BLaER1 treated with 17β-estradiol and CSF1 and Interleukin-3, amounts not matched to agents 10 nM and 100 nM (cell line): ENCODE data around the gene CCDC106.
A peak's percentile ranks its signal among the peaks of the same experiment; 100 is the strongest.

Experiments
- H3K27ac ChIP-seq, 11 experiments: shearing (Covaris generic); formaldehyde crosslinking; 2 replicates each; pipeline ENCODE4 v1.8.1; 2022
- H3K27me3 ChIP-seq, 11 experiments: shearing (Covaris generic); formaldehyde crosslinking; 2 replicates each; pipeline ENCODE4 v1.8.1; 2022
- H3K36me3 ChIP-seq, 11 experiments: shearing (Covaris generic); formaldehyde crosslinking; 2 replicates each; pipeline ENCODE4 v1.8.1; 2022
- H3K4me1 ChIP-seq, 10 experiments: shearing (Covaris generic); formaldehyde crosslinking; 2 replicates each; pipeline ENCODE4 v1.8.1; 2022
- H3K4me2 ChIP-seq, 11 experiments: shearing (Covaris generic); formaldehyde crosslinking; 2 replicates each; pipeline ENCODE4 v1.8.1; 2022
- H3K4me3 ChIP-seq, 10 experiments: shearing (Covaris generic); formaldehyde crosslinking; 2 replicates each; pipeline ENCODE4 v1.8.1; 2022
- H3K9ac ChIP-seq, 11 experiments: shearing (Covaris generic); formaldehyde crosslinking; 2 replicates each; pipeline ENCODE4 v1.8.1; 2022
- H3K9me3 ChIP-seq, 11 experiments: shearing (Covaris generic); formaldehyde crosslinking; replicated peaks in 1 of 11; 2 replicates each; pipeline ENCODE4 v1.8.1; 2022
- H4K20me1 ChIP-seq, 11 experiments: shearing (Covaris generic); formaldehyde crosslinking; 2 replicates each; pipeline ENCODE4 v1.8.1; 2022
- Cebpa-rat ChIP-seq, 11 experiments: shearing (Covaris generic); IDR thresholded peaks; 2 replicates each; pipeline ENCODE4 v1.8.1; 2022

The CCDC106 gene

DNA sequence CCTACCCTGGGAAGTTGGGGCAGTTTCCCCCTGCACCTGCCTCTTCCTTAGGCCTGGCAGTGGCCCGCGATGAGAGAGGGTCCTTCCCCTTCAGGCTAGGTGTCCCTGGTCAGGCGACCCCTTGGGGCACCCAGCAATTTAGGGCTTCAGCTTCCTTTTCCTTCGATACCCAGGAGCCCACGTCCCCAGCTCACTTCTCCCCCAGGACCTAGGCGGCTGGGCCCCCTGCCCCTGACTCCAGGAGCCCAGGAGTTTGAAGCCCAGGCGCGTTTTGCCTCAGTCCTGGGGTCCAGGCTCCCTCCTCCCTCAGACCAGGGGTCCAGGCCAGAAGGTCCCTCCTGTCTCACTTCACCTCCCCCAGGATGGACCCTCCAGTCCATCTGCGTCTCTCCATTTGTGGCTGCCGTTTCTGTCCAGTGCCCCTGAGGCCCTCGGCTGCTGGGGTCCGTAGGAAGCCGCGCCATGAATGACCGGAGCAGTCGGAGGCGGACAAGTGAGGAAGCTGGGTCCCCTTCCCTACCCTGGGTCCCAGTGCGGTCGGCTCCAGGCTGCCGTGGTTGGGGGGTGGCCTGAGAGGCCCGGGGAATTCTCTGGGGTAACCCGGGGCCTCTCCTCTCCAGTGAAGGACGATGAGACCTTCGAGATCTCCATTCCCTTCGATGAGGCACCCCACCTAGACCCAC lies 714 bp downstream of the CCDC106 start:
- Histone ChIP-seq H3K4me2 (peak overlapping the region; percentile 93 to 100 (median 98)), H3K27me3 (no peaks in the 10 kb centered on the region), H3K27ac (peak overlapping the region; percentile 85 to 93 (median 91); a peak in 21 of 22 replicates), H3K9ac (peak overlapping the region; percentile 86 to 95 (median 88)), H3K36me3 (peaks cover 19 to 60% (median 43%) of the 10 kb centered on the region in 11 experiments), H3K4me3 (peak overlapping the region; percentile 74 to 79 (median 76)), H4K20me1 (peaks cover 0 to 36% (median 23%) of the 10 kb centered on the region in 11 experiments; a peak in 16 of 22 replicates), H3K4me1 (peaks cover 51 to 74% (median 60%) of the 10 kb centered on the region in 10 experiments), H3K9me3 (no peaks in the 10 kb centered on the region)
- TF ChIP-seq Cebpa-rat (IDR thresholded peaks at IDR 0.05) = no peak

DNA sequence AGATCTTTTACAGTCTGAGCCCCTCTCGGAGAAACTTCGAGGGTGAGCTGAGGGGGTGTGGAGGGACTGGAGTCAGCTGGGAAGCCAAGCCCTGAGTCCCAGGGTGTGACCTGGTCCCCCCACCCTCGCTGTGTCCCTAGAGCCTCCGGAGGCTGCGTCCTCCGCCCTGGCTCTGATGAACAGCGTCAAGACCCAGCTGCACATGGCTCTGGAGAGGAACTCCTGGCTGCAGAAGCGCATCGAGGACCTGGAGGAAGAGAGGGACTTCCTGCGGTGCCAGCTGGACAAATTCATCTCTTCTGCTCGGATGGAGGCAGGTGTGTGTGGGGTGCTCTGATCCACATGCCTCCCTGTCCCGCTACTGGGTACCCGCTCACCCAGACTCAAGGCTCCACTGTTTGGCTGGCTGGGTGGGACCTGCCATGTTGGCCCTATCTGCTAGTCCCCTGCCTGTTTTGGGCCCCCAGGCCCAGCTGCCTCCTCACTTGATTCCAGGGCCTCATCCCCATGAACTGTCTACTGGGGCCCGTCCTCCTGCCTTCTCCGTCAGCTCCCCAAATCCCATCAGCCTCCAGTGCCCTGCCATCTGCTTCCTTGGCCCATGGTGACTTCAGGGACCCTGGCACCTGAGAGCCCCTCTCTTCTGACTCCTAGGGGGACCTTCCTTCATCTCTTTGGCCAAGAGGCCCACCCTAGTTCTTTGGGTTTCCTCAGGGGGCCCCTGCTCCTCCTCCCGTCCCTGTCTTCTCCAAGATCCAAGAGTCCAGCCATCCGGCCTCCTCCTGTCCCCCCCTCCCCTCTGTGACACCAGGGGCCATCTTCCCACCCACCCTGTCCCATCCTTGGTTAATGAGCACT lies 1.5 kb downstream of the CCDC106 start:
- Histone ChIP-seq H3K9me3 (no peaks in the 10 kb centered on the region), H3K36me3 (peaks cover 17 to 58% (median 43%) of the 10 kb centered on the region in 11 experiments), H3K4me1 (peaks cover 48 to 70% (median 57%) of the 10 kb centered on the region in 10 experiments), H3K9ac (peak overlapping the region; percentile 86 to 95 (median 88); a peak in 21 of 22 replicates), H3K4me2 (peak overlapping the region; percentile 93 to 100 (median 98)), H3K4me3 (peak overlapping the region; percentile 74 to 79 (median 76)), H3K27ac (peak overlapping the region; percentile 85 to 93 (median 91); a peak in 19 of 22 replicates), H3K27me3 (no peaks in the 10 kb centered on the region), H4K20me1 (peaks cover 0 to 32% (median 20%) of the 10 kb centered on the region in 11 experiments; a peak in 16 of 22 replicates)
- no peak for TF ChIP-seq Cebpa-rat (IDR thresholded peaks at IDR 0.05)

DNA sequence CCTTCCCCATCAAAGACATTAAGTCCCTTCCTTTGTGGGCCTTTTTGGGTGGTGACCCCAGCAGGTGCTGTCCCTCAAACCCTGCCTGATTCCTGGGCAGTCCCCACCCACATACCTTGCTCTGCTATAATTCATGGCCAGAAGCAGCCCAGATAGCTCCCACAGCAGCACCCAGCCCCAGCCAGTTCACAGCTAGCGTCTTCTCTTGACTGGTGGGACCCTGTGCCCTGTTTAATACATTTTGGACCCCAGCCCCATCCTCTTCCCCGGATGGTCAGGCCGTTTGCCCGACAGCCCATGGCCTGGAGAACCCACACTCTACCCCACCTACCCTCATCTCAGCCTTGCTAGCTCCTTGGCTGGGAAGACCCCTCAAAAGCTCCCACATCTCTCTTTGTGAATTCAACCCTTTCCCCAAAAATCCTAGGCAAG lies 2.1 kb downstream of the CCDC106 start:
- Histone ChIP-seq H3K36me3 (peaks cover 10 to 52% (median 37%) of the 10 kb centered on the region in 11 experiments), H4K20me1 (peaks cover 0 to 26% (median 13%) of the 10 kb centered on the region in 11 experiments; a peak in 15 of 22 replicates), H3K9ac (peak overlapping the region in 2 of 11 experiments; percentile 2 to 24; a peak in 1 of 22 replicates), H3K27ac (peak overlapping the region in 1 of 11 experiments; percentile 90; a peak in 1 of 22 replicates), H3K4me1 (peaks cover 41 to 63% (median 51%) of the 10 kb centered on the region in 10 experiments), H3K4me3 (no peak overlapping the region), H3K27me3 (no peaks in the 10 kb centered on the region), H3K4me2 (peak overlapping the region in 8 of 11 experiments; percentile 28 to 100 (median 95); a peak in 10 of 22 replicates), H3K9me3 (no peaks in the 10 kb centered on the region)
- TF ChIP-seq Cebpa-rat (IDR thresholded peaks at IDR 0.05) = no peak

DNA sequence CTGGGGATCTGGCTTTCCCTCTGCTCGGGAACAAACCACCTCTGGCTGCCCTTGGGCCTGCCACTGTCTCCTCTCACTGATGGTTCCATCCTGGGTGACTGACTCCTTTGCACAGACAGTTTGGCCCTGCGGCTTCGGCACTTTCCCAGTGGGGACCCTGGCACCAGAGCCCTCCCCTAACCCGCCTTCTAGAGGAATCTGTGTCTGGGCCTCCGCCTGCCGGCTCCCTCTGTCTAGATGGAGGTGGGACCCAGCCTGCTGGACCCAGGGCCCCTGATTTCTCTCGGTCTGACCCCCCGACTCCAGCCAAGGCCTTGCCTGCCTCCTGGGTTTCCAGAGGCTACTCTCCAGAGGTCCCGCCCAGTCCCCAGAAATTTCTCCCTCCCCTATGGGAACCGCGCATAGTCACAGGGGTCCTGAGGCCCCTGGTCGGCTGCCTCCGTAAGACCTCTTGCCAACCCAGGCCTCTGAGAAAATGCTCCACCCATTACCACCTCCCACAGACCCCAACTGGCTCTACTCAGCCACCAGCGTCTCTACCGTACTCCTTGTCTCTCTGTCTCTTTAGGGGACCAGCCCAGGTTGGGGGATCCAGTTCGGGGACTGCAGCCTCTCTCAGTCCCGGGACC lies 2.7 kb downstream of the CCDC106 start:
- Histone ChIP-seq H3K27me3 (no peaks in the 10 kb centered on the region), H3K36me3 (peaks cover 5 to 46% (median 32%) of the 10 kb centered on the region in 11 experiments; a peak in 20 of 22 replicates), H3K4me1 (peaks cover 35 to 58% (median 45%) of the 10 kb centered on the region in 10 experiments), H4K20me1 (peaks cover 1 to 24% (median 13%) of the 10 kb centered on the region in 11 experiments; a peak in 19 of 22 replicates), H3K27ac (peak overlapping the region in 1 of 11 experiments; percentile 90; a peak in 1 of 22 replicates), H3K4me3 (no peak overlapping the region), H3K9me3 (no peaks in the 10 kb centered on the region), H3K4me2 (peak overlapping the region in 6 of 11 experiments; percentile 28 to 100 (median 66); a peak in 5 of 22 replicates), H3K9ac (peak overlapping the region in 3 of 11 experiments; percentile 2 to 24 (median 18); a peak in 2 of 22 replicates)
- TF ChIP-seq Cebpa-rat (IDR thresholded peaks at IDR 0.05) = no peak

DNA sequence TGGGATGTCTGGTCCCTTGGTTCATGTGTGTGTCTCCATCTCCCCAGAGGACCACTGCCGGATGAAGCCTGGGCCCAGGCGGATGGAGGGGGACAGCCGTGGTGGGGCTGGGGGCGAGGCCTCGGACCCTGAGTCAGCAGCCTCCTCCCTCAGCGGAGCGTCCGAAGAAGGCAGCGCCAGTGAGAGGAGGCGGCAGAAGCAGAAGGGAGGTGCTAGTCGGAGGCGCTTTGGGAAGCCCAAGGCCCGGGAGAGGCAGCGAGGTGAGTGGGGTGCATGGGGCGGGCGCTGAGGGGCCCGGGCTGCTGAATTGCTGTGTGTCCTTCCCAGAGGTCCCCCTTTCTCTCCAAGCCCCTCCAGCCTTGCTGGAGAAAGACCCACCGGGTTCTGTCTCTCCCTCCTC lies 3.2 kb downstream of the CCDC106 start:
- no peaks in the 10 kb centered on the region for H3K9me3 ChIP-seq
- TF ChIP-seq Cebpa-rat (IDR thresholded peaks at IDR 0.05) = no peak
- no peak overlapping the region; a peak in 2 of 22 replicates for H3K9ac ChIP-seq
- H3K27ac ChIP-seq = 0 out of 22 replicates have a peak overlapping the region, but pooled peaks of 1 of the 11 experiments have one; percentile 34
- peaks cover 6 to 43% (median 29%) of the 10 kb centered on the region in 11 experiments; a peak in 18 of 22 replicates for H3K36me3 ChIP-seq
- H3K27me3 ChIP-seq = no peaks in the 10 kb centered on the region
- peaks cover 5 to 24% (median 18%) of the 10 kb centered on the region in 11 experiments; a peak in 19 of 22 replicates for H4K20me1 ChIP-seq
- no peak overlapping the region for H3K4me2 ChIP-seq
- no peak overlapping the region for H3K4me3 ChIP-seq
- peaks cover 30 to 53% (median 40%) of the 10 kb centered on the region in 10 experiments for H3K4me1 ChIP-seq

DNA sequence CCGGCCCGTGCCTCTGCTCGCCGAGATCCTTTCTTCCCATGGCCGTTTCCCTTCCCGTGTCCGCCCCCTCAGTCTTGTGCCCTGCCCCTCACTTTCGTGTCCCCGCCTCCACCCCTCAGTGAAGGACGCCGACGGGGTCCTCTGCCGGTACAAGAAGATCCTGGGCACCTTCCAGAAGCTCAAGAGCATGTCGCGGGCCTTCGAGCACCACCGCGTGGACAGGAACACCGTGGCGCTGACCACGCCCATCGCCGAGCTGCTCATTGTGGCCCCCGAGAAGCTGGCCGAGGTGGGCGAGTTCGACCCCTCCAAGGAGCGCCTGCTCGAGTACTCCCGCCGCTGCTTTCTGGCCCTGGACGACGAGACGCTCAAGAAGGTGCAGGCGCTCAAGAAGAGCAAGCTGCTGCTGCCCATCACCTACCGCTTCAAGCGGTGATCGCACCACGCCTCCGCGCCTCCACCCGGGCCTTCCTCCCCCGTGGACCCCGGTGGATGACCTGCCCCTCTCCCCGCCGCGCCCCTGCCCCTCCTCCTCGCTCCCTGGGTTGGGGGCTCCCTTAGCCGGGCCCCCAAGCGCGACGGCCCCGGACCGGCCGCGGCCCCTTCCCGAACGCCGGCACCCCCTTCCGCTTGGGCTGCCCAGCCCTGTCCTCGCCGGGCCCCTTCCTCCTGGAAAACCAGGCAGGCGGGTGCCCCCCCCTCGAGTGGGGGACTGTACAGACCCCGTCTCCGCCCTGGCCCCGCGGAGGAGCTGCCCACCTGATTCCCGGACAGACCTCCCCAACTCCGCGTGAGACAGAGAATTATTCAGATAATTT lies 4.5 kb downstream of the CCDC106 start:
- H3K4me3 ChIP-seq = no peak overlapping the region; a peak in 2 of 20 replicates
- peak overlapping the region; percentile 41 to 67 (median 54); a peak in 15 of 22 replicates for H3K4me2 ChIP-seq
- peak overlapping the region in 4 of 11 experiments; percentile 32 to 100 (median 99); a peak in 7 of 22 replicates for H3K27ac ChIP-seq
- no peaks in the 10 kb centered on the region for H3K9me3 ChIP-seq
- peaks cover 18 to 24% (median 21%) of the 10 kb centered on the region in 11 experiments for H4K20me1 ChIP-seq
- no peaks in the 10 kb centered on the region for H3K27me3 ChIP-seq
- H3K36me3 ChIP-seq = peaks cover 18 to 46% (median 36%) of the 10 kb centered on the region in 11 experiments; a peak in 19 of 22 replicates
- TF ChIP-seq Cebpa-rat (IDR thresholded peaks at IDR 0.05) = no peak
- peaks cover 28 to 52% (median 38%) of the 10 kb centered on the region in 10 experiments for H3K4me1 ChIP-seq
- peak overlapping the region in 2 of 11 experiments; percentile 100; a peak in 4 of 22 replicates for H3K9ac ChIP-seq

DNA sequence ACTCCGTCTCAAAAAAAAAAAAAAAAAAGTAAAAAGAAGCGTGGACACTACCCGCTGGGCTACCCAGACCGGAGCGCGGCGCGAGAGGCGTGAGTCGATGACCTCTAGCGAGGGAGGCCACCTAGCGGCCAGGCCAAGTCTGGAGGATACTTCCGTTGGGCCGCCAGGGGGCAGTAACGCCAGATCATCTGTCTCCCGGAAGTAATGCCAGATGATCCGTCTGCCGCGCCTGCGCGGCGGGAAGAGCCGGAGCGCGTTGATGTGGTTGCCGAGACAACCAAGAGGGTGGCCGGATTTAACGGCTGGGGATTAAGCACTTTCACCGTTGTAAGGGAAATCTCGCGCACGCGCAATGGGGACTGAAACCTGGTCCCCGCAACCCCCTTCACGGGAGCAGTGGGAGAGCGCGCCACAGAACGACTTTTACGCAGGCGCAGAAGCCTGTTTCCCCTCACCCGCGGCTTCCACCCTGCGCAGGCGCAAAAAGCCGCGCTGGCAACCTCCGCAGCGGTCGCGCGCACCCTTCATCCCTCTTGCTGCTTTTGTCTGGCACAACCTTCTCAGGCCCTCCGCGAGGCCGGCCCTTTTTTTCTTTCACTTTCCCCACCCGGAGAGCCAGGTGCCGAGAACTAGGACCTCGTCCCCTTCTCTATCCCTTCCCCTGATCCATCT lies 5.8 kb downstream of the CCDC106 start:
- H3K9ac ChIP-seq = peak overlapping the region; percentile 96 to 100 (median 100)
- H3K27ac ChIP-seq = peak overlapping the region; percentile 98 to 100 (median 100)
- H3K36me3 ChIP-seq = peaks cover 28 to 55% (median 39%) of the 10 kb centered on the region in 11 experiments; a peak in 21 of 22 replicates
- H4K20me1 ChIP-seq = peaks cover 31 to 35% (median 34%) of the 10 kb centered on the region in 11 experiments
- H3K4me1 ChIP-seq = peaks cover 34 to 56% (median 44%) of the 10 kb centered on the region in 10 experiments
- no peaks in the 10 kb centered on the region for H3K9me3 ChIP-seq
- H3K4me2 ChIP-seq = peak overlapping the region; percentile 41 to 67 (median 54)
- peak overlapping the region; percentile 74 to 98 (median 85) for H3K4me3 ChIP-seq
- no peaks in the 10 kb centered on the region for H3K27me3 ChIP-seq
- TF ChIP-seq Cebpa-rat (IDR thresholded peaks at IDR 0.05) = no peak
